ENCODE data around the gene PEX11A.

The PEX11A gene

GRCh38 chr15:89666184-89666857, 24.2 kb downstream of the PEX11A start:
- no peaks in the 10 kb centered on the region for H3K9me3 ChIP-seq (ENCODE audit: severe bottlenecking)
- no peaks in the 10 kb centered on the region for H3K36me3 ChIP-seq
- H3K27ac ChIP-seq, result 0 out of 2 replicates have a peak overlapping the region, but pooled peaks have one; percentile 26
- peak overlapping the region; percentile 42; the same call in 1 of the 2 replicates for H3K4me3 ChIP-seq (ENCODE audit: low read depth, low read length)
- no peak for TF ChIP-seq CTCF (IDR thresholded peaks at IDR 0.05; ENCODE audit: low read depth, low read length)
- H3K27me3 ChIP-seq (ENCODE audit: insufficient read depth, low read depth, severe bottlenecking), result peaks cover 3% of the 10 kb centered on the region
- no peak for DNase-seq

- Histone ChIP-seq H3K4me3 (ENCODE audit: low read depth, low read length) (peak overlapping the region; percentile 42), H3K27ac (0 out of 2 replicates have a peak overlapping the region, but pooled peaks have one; percentile 26), H3K36me3 (no peaks in the 10 kb centered on the region), H3K9me3 (ENCODE audit: severe bottlenecking) (no peaks in the 10 kb centered on the region), H3K27me3 (ENCODE audit: insufficient read depth, low read depth, severe bottlenecking) (peaks cover 3% of the 10 kb centered on the region)
- DNase-seq, result peak; percentile 56
- TF ChIP-seq CTCF (IDR thresholded peaks at IDR 0.05; ENCODE audit: low read depth, low read length), result no peak
These were observed 24.9 kb downstream of the PEX11A start for GRCh38 chr15:89665449-89666181.

- Histone ChIP-seq H3K4me3 (ENCODE audit: low read depth, low read length) (peak overlapping the region; percentile 42), H3K27ac (no peak overlapping the region), H3K36me3 (no peaks in the 10 kb centered on the region), H3K27me3 (ENCODE audit: insufficient read depth, low read depth, severe bottlenecking) (peaks cover 3% of the 10 kb centered on the region), H3K9me3 (ENCODE audit: severe bottlenecking) (no peaks in the 10 kb centered on the region)
- no peak for DNase-seq
- no peak for TF ChIP-seq CTCF (IDR thresholded peaks at IDR 0.05; ENCODE audit: low read depth, low read length)
These were observed 25.9 kb downstream of the PEX11A start for GRCh38 chr15:89664441-89665350.

- H3K27me3 ChIP-seq (ENCODE audit: insufficient read depth, low read depth, severe bottlenecking), result peaks cover 3% of the 10 kb centered on the region
- no peak overlapping the region for H3K4me3 ChIP-seq (ENCODE audit: low read depth, low read length)
- DNase-seq, result no peak
- H3K9me3 ChIP-seq (ENCODE audit: severe bottlenecking), result no peaks in the 10 kb centered on the region
- TF ChIP-seq CTCF (IDR thresholded peaks at IDR 0.05; ENCODE audit: low read depth, low read length), result no peak
- no peak overlapping the region for H3K27ac ChIP-seq
- no peaks in the 10 kb centered on the region for H3K36me3 ChIP-seq
These were observed 27.5 kb downstream of the PEX11A start for GRCh38 chr15:89662893-89663626.

GRCh38 chr15:89660556-89660955, 30.0 kb downstream of the PEX11A start:
- H3K4me3 ChIP-seq (ENCODE audit: low read depth, low read length), result no peak overlapping the region
- no peak for DNase-seq
- TF ChIP-seq CTCF (IDR thresholded peaks at IDR 0.05; ENCODE audit: low read depth, low read length), result no peak
- H3K27ac ChIP-seq, result no peak overlapping the region
- peaks cover 3% of the 10 kb centered on the region for H3K27me3 ChIP-seq (ENCODE audit: insufficient read depth, low read depth, severe bottlenecking)
- no peaks in the 10 kb centered on the region for H3K36me3 ChIP-seq
- no peaks in the 10 kb centered on the region for H3K9me3 ChIP-seq (ENCODE audit: severe bottlenecking)
